GM18499 (cell line): ENCODE results near the gene ASF1B.

Experiments
- ATAC-seq: cut with Tn5 transposase; IDR thresholded peaks from one replicate; pipeline ENCODE4 v1.9.1; 2021; ENCODE audit warnings: moderate number of reproducible peaks; ENCODE audit not compliant: insufficient read depth, unreplicated experiment

Gene ASF1B

GRCh38 chr19:14141041-14141440 is 4.7 kb upstream of the ASF1B start:
- no peak for ATAC-seq

GRCh38 chr19:14139944-14140343 is 3.6 kb upstream of the ASF1B start:
- ATAC-seq, result no peak

- ATAC-seq, result no peak
Measured at GRCh38 chr19:14138576-14139265, 2.3 kb upstream of the ASF1B start.

- ATAC-seq, result no peak
Measured at GRCh38 chr19:14135985-14136508, 342 bp downstream of the ASF1B start.

- no peak for ATAC-seq
Measured at GRCh38 chr19:14135355-14135754, 1.0 kb downstream of the ASF1B start.

GRCh38 chr19:14127929-14128509 is 8.4 kb downstream of the ASF1B start:
- ATAC-seq, result no peak

- ATAC-seq, result no peak
Measured at GRCh38 chr19:14127176-14127575, 9.2 kb downstream of the ASF1B start.

GRCh38 chr19:14122924-14123323 is 13.5 kb downstream of the ASF1B start:
- ATAC-seq, result no peak

GRCh38 chr19:14120497-14120780 is 15.9 kb downstream of the ASF1B start:
- no peak for ATAC-seq

- ATAC-seq, result no peak
Measured at GRCh38 chr19:14119644-14120496, 16.5 kb downstream of the ASF1B start.

- ATAC-seq, result no peak
Measured at GRCh38 chr19:14119146-14119545, 17.2 kb downstream of the ASF1B start.

- ATAC-seq, result peak; percentile 1
Measured at GRCh38 chr19:14118165-14119051, 18.0 kb downstream of the ASF1B start.

GRCh38 chr19:14117668-14118164 is 18.7 kb downstream of the ASF1B start, which contains the start of gene PRKACA:
Gene PRKACA, minus strand, starts transcription at chr19:14117762. Its CDS starts 215 bp downstream, at chr19:14117547.
- ATAC-seq, result peak; percentile 71

GRCh38 chr19:14116918-14117578 is 19.3 kb downstream of the ASF1B start:
- ATAC-seq, result no peak

GRCh38 chr19:14116525-14116917 is 19.9 kb downstream of the ASF1B start:
- no peak for ATAC-seq

- no peak for ATAC-seq
Measured at GRCh38 chr19:14115756-14116155, 20.6 kb downstream of the ASF1B start.

GRCh38 chr19:14114854-14115253 is 21.5 kb downstream of the ASF1B start:
- no peak for ATAC-seq

- no peak for ATAC-seq
Measured at GRCh38 chr19:14114439-14114838, 21.9 kb downstream of the ASF1B start.

GRCh38 chr19:14113762-14114414 is 22.5 kb downstream of the ASF1B start:
- ATAC-seq, result no peak
